ENCODE measurements around the gene KLK14.

The KLK14 gene

DNA sequence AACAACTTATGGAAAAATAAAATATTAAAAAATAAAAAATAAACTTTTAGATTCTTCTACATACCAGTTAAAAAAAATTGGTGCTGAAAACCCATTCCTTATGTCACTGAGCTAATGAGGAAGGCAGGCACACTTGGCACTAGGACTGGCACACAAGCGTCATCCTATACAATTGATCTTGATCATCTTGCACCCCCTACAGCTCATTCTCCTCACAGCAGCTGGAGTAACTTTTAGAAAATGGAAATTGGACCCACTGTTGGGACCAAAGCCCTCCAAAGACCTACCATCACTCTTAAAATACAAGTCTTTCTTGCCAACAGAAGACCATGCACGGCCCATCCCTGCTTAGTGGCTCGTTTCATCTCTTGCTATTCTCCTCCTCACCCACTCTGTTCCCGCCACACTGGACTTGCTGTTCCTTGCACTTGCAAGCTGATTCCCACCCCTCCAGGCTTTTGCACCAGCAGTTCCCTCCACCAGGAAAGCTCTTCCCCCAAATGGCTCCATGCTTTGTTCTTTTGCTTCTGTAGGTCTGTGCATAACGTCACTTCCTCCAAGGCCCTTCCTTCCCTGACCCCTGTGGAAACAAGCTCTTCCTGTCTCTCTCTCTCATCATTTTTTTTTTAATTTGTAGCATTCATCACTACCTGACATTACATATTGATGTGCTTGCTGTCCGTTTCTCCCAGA lies 13.9 kb upstream of the KLK14 start:
- TF ChIP-seq, protein P1, sequence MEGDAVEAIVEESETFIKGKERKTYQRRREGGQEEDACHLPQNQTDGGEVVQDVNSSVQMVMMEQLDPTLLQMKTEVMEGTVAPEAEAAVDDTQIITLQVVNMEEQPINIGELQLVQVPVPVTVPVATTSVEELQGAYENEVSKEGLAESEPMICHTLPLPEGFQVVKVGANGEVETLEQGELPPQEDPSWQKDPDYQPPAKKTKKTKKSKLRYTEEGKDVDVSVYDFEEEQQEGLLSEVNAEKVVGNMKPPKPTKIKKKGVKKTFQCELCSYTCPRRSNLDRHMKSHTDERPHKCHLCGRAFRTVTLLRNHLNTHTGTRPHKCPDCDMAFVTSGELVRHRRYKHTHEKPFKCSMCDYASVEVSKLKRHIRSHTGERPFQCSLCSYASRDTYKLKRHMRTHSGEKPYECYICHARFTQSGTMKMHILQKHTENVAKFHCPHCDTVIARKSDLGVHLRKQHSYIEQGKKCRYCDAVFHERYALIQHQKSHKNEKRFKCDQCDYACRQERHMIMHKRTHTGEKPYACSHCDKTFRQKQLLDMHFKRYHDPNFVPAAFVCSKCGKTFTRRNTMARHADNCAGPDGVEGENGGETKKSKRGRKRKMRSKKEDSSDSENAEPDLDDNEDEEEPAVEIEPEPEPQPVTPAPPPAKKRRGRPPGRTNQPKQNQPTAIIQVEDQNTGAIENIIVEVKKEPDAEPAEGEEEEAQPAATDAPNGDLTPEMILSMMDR (IDR thresholded peaks at IDR 0.05; ENCODE audit: insufficient read depth, low read depth, low read length, missing control alignments), result peak; percentile 18
- no peak for DNase-seq (ENCODE audit: low read depth)
- no peak overlapping the region for H3K4me3 ChIP-seq (ENCODE audit: low read depth, low read length)

DNA sequence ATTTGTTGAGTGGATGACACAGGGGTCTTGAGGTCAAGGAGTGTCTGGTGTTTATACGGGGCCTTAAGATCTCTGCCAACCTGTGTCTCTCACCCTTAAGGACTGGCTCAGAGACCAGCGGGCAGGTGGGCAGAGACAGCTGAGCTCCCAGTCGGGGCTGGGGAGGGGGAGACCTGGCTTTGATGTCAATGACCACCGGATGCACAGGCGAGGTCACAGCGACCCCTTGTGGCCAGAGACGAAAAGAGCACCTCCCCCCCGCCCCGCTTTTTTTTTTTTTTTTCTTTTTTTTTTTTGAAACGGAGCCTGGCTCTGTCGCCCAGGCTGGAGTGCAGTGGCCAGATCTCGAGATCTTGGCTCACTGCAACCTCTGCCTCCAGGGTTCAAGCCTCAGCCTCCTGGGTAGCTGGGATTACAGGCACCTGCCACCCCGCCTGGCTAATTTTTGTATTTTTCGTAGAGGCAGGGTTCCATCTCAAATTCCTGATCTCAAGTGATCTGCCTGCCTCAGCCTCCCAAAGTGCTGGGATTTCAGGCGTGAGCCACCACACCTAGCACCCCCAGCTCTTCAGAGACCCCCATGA lies 12.1 kb upstream of the KLK14 start:
- TF ChIP-seq, protein P1 (IDR thresholded peaks at IDR 0.05; ENCODE audit: insufficient read depth, low read depth, low read length, missing control alignments), result peak; percentile 66

DNA sequence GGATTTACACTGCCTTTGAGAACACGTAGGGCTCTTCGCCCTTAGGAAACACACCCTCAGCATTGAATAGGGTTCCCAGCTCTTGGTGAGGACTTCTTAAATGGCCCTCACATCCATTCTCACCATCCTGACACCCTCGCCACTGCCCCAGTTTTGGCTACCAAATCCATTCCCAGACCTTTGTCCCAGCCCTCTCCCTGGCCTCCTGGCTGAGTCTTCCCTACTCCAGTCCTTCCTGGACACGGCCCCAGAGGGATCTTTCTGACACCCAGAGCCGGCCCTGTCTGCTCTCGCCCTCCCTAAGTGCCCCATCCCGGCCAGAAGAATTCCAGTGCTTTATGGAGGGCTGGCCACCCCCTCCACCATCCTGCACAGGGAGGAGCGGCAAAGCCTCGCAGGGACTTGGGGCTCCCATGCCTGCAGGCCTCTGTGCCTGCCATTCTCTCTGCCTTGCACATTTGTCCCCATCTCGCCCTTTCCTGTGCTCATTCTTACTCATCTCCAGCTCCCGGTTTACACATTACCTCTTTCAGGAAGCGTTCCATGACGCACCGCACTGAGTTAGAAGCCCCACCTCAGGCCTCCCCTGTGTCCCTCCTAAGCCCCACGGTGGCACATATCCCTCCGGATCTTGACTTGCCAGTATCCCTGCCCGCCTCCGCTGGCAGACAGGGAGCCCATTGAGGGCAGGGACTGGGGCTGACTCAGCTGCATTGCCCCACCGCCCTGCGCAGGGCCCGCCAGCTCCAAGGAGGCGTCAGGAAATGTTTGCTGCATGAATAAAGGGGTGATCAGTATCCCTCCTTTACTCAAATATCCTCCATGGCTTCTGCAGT lies 11.0 kb upstream of the KLK14 start:
- no peak overlapping the region for H3K4me3 ChIP-seq (ENCODE audit: low read depth, low read length)
- DNase-seq (ENCODE audit: low read depth), result no peak
- TF ChIP-seq, protein P1 (IDR thresholded peaks at IDR 0.05; ENCODE audit: insufficient read depth, low read depth, low read length, missing control alignments), result no peak

More for the DNA sequence above, 12.1 kb upstream of the KLK14 start:
- DNase-seq (ENCODE audit: low read depth), result peak; percentile 31
- no peak overlapping the region for H3K4me3 ChIP-seq (ENCODE audit: low read depth, low read length)

DNA sequence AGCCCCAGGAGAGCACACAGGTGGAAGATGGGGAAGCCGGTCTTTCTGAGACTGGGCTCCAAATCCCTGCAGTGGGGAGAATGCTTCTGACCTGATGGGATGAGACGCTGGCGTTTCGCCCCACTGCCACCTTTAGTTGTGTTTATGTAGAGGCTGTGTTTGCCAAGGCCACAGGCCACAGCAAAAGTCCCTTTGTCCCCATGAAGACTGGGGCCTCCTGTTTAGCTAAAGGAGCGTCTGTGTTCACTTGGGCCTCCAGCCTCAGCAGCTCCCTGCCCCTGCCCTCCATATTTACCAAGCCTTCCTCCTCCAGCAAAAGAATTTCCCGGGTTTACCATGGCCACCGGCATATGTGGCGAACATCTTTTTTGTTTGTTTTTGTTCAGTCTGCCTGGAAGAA lies 10.4 kb upstream of the KLK14 start:
- no peak for DNase-seq (ENCODE audit: low read depth)
- TF ChIP-seq, protein P1 (IDR thresholded peaks at IDR 0.05; ENCODE audit: insufficient read depth, low read depth, low read length, missing control alignments), result no peak
- H3K4me3 ChIP-seq (ENCODE audit: low read depth, low read length), result no peak overlapping the region

DNA sequence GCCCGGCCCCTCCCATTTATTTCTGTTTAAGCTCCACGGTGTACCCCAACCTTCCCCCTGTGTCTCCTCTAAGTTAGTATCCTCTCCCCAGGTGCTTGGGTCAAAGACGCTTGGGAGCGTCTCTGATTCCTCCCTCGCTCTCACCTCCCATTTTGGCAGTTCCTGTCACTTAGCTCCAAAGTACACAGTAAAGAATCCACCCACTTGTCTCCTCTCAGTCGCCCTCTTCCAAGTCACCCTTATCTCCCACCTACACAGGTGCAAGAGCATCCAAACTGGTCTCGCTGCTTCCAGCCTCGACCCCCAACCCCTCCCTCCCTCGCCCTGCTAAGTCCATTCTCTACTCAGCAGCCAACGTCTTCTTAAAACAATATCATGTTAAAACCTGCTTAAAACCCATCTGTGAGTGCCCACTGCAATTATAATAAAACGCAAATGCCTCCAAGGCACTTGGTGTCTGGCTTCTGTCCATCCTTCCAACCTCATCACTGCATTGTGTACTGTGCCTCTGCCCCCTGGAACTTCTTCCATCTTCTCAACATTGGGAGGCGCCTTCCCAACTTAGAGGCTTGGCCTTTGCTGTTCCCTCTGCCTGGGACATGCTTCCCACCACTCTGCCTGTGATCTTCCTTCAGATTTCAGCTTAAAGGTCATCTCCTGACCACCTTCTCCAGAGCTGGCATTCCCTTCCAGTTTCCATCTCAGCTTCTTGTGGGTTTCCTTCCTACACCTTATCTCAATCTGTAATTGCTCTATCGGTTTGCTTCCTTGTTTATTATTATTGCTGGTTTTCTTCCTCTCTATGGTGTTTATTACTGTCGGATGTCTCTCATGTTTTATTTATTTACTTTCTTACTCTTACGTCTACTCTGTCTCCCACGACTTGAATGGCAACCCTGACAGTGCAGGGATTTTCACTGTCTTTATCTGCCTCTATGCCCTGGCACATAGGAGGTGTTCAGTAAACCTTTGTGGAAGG lies 9.5 kb upstream of the KLK14 start:
- H3K4me3 ChIP-seq (ENCODE audit: low read depth, low read length), result no peak overlapping the region
- TF ChIP-seq, protein P1 (IDR thresholded peaks at IDR 0.05; ENCODE audit: insufficient read depth, low read depth, low read length, missing control alignments), result no peak
- no peak for DNase-seq (ENCODE audit: low read depth)

DNA sequence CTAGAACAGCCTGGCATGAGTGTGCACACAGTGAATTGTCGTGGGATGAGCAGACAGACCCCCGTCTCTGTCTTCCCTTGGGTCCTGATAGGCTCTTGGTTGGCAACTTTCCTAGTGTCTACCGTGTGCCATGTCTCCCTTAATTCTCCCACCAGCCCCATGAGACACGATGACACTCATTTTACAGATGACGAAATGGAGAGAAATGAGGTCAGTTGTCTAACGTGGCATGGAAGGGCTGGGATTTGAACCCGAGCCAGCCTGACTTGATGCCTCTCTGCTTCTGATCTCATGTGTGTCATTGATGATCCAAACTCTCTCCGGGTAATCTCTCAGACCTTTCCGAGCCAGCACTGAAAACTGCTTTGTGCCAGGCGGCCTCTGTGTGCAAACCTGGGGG lies 8.4 kb upstream of the KLK14 start:
- no peak overlapping the region for H3K4me3 ChIP-seq (ENCODE audit: low read depth, low read length)
- TF ChIP-seq, protein P1 (IDR thresholded peaks at IDR 0.05; ENCODE audit: insufficient read depth, low read depth, low read length, missing control alignments), result no peak
- no peak for DNase-seq (ENCODE audit: low read depth)
